Stimulated activated memory B cell treated with anti-CD40 and anti-IgM and Interleukin-4, amounts not matched to agents 10 μg/mL and 1 μg/mL and 100 μg/mL, for 72 hours (primary cell): ENCODE results near the gene EEF1B2.
"Not testable (repeated sequence)": the region's sequence is repeated elsewhere in the genome, so short reads cannot be mapped to it uniquely, and the experiment has no call there.

ENCODE experiments used
- ATAC-seq: fragments of 150-1000 bp; cut with Tn5 transposase; 2 replicates; pipeline ENCODE4 v1.10.0; 2021
- H3K27ac Mint-ChIP-seq: one replicate; pipeline ENCODE4 v1.8.0; 2022; ENCODE audit warnings: mild to moderate bottlenecking, mixed read lengths
- H3K27me3 Mint-ChIP-seq: one replicate; pipeline ENCODE4 v1.8.0; 2022; ENCODE audit warnings: mixed read lengths
- H3K36me3 Mint-ChIP-seq: one replicate; pipeline ENCODE4 v1.8.0; 2022; ENCODE audit warnings: mixed read lengths
- H3K4me1 Mint-ChIP-seq: one replicate; pipeline ENCODE4 v1.8.0; 2022; ENCODE audit warnings: mixed read lengths
- H3K4me3 Mint-ChIP-seq: one replicate; pipeline ENCODE4 v1.8.0; 2022; ENCODE audit warnings: mild to moderate bottlenecking, moderate library complexity, mixed read lengths
- H3K9me3 Mint-ChIP-seq: one replicate; pipeline ENCODE4 v1.8.0; 2022; ENCODE audit warnings: mixed read lengths

Gene EEF1B2

GRCh38 chr2:206157014-206157413 is 2.7 kb upstream of the EEF1B2 start:
- not testable (repeated sequence) for H3K27me3 Mint-ChIP-seq, ATAC-seq, H3K9me3 Mint-ChIP-seq, H3K4me3 Mint-ChIP-seq, H3K27ac Mint-ChIP-seq
- H3K4me1 Mint-ChIP-seq: peaks cover 34% of the 10 kb centered on the region
- H3K36me3 Mint-ChIP-seq: peaks cover 21% of the 10 kb centered on the region

- peak overlapping the region; percentile 93 for H3K4me3 Mint-ChIP-seq
- peak; percentile 24 for ATAC-seq
- H3K27me3 Mint-ChIP-seq: no peaks in the 10 kb centered on the region
- H3K36me3 Mint-ChIP-seq: peaks cover 37% of the 10 kb centered on the region
- no peaks in the 10 kb centered on the region for H3K9me3 Mint-ChIP-seq
- H3K4me1 Mint-ChIP-seq: peaks cover 48% of the 10 kb centered on the region
- H3K27ac Mint-ChIP-seq: peak overlapping the region; percentile 95
Measured at GRCh38 chr2:206158563-206159345, 941 bp upstream of the EEF1B2 start.

GRCh38 chr2:206160125-206160806 is 571 bp downstream of the EEF1B2 start:
- Mint-ChIP-seq H3K36me3 (peaks cover 37% of the 10 kb centered on the region), H3K4me1 (peaks cover 42% of the 10 kb centered on the region), H3K27ac (peak overlapping the region; percentile 95)

GRCh38 chr2:206160807-206161179 is 1.1 kb downstream of the EEF1B2 start:
- peaks cover 42% of the 10 kb centered on the region for H3K4me1 Mint-ChIP-seq
- peak overlapping the region; percentile 95 for H3K27ac Mint-ChIP-seq
- H3K9me3 Mint-ChIP-seq: no peaks in the 10 kb centered on the region
- ATAC-seq: no peak
- H3K36me3 Mint-ChIP-seq: peaks cover 37% of the 10 kb centered on the region
- no peaks in the 10 kb centered on the region for H3K27me3 Mint-ChIP-seq
- peak overlapping the region; percentile 93 for H3K4me3 Mint-ChIP-seq

More at GRCh38 chr2:206160125-206160806, 571 bp downstream of the EEF1B2 start:
- H3K9me3 Mint-ChIP-seq: no peaks in the 10 kb centered on the region
- H3K4me3 Mint-ChIP-seq: peak overlapping the region; percentile 93
- no peaks in the 10 kb centered on the region for H3K27me3 Mint-ChIP-seq
- ATAC-seq: peak; percentile 80

GRCh38 chr2:206162401-206162800 is 2.7 kb downstream of the EEF1B2 start:
- not testable (repeated sequence) for H3K4me3 Mint-ChIP-seq, H3K9me3 Mint-ChIP-seq, ATAC-seq, H3K27me3 Mint-ChIP-seq
- Mint-ChIP-seq H3K27ac (peak overlapping the region; percentile 53), H3K4me1 (peaks cover 39% of the 10 kb centered on the region), H3K36me3 (peaks cover 47% of the 10 kb centered on the region)

- peaks cover 51% of the 10 kb centered on the region for H3K36me3 Mint-ChIP-seq
- no peaks in the 10 kb centered on the region for H3K9me3 Mint-ChIP-seq
- H3K4me3 Mint-ChIP-seq: no peak overlapping the region
- H3K4me1 Mint-ChIP-seq: peaks cover 30% of the 10 kb centered on the region
- no peaks in the 10 kb centered on the region for H3K27me3 Mint-ChIP-seq
- ATAC-seq: no peak
- H3K27ac Mint-ChIP-seq: peak overlapping the region; percentile 53
Measured at GRCh38 chr2:206163251-206163880, 3.7 kb downstream of the EEF1B2 start.

- no peaks in the 10 kb centered on the region for H3K9me3 Mint-ChIP-seq
- no peaks in the 10 kb centered on the region for H3K27me3 Mint-ChIP-seq
- no peak overlapping the region for H3K4me3 Mint-ChIP-seq
- peaks cover 28% of the 10 kb centered on the region for H3K4me1 Mint-ChIP-seq
- peaks cover 60% of the 10 kb centered on the region for H3K36me3 Mint-ChIP-seq
- no peak overlapping the region for H3K27ac Mint-ChIP-seq
- ATAC-seq: no peak
Measured at GRCh38 chr2:206164261-206164862, 4.7 kb downstream of the EEF1B2 start.

- not testable (repeated sequence) for H3K27me3 Mint-ChIP-seq, H3K4me1 Mint-ChIP-seq, ATAC-seq, H3K9me3 Mint-ChIP-seq, H3K27ac Mint-ChIP-seq, H3K4me3 Mint-ChIP-seq
- H3K36me3 Mint-ChIP-seq: peaks cover 43% of the 10 kb centered on the region
Measured at GRCh38 chr2:206168230-206168629, 8.5 kb downstream of the EEF1B2 start.

GRCh38 chr2:206171624-206172397 is 12.1 kb downstream of the EEF1B2 start:
- H3K4me1 Mint-ChIP-seq, ATAC-seq, H3K4me3 Mint-ChIP-seq, H3K27ac Mint-ChIP-seq, H3K9me3 Mint-ChIP-seq, H3K27me3 Mint-ChIP-seq: not testable (repeated sequence)
- peaks cover 34% of the 10 kb centered on the region for H3K36me3 Mint-ChIP-seq

GRCh38 chr2:206173147-206173546 is 13.5 kb downstream of the EEF1B2 start:
- Mint-ChIP-seq H3K36me3 (peaks cover 21% of the 10 kb centered on the region), H3K9me3 (no peaks in the 10 kb centered on the region), H3K4me3 (no peak overlapping the region), H3K4me1 (no peaks in the 10 kb centered on the region), H3K27ac (no peak overlapping the region), H3K27me3 (no peaks in the 10 kb centered on the region)
- no peak for ATAC-seq

GRCh38 chr2:206176121-206176520 is 16.4 kb downstream of the EEF1B2 start:
- H3K27me3 Mint-ChIP-seq: no peaks in the 10 kb centered on the region
- no peaks in the 10 kb centered on the region for H3K36me3 Mint-ChIP-seq
- no peak overlapping the region for H3K4me3 Mint-ChIP-seq
- H3K9me3 Mint-ChIP-seq: no peaks in the 10 kb centered on the region
- no peak overlapping the region for H3K27ac Mint-ChIP-seq
- ATAC-seq: no peak
- H3K4me1 Mint-ChIP-seq: no peaks in the 10 kb centered on the region

- Mint-ChIP-seq H3K9me3 (no peaks in the 10 kb centered on the region), H3K4me1 (no peaks in the 10 kb centered on the region), H3K36me3 (no peaks in the 10 kb centered on the region), H3K27me3 (no peaks in the 10 kb centered on the region), H3K27ac (no peak overlapping the region), H3K4me3 (no peak overlapping the region)
- ATAC-seq: no peak
Measured at GRCh38 chr2:206176901-206177300, 17.2 kb downstream of the EEF1B2 start.

- H3K9me3 Mint-ChIP-seq, ATAC-seq, H3K4me3 Mint-ChIP-seq, H3K27ac Mint-ChIP-seq, H3K36me3 Mint-ChIP-seq, H3K4me1 Mint-ChIP-seq, H3K27me3 Mint-ChIP-seq: not testable (repeated sequence)
Measured at GRCh38 chr2:206181526-206181925, 21.8 kb downstream of the EEF1B2 start.

GRCh38 chr2:206189691-206190090 is 30.0 kb downstream of the EEF1B2 start:
- no peaks in the 10 kb centered on the region for H3K4me1 Mint-ChIP-seq
- no peaks in the 10 kb centered on the region for H3K36me3 Mint-ChIP-seq
- H3K4me3 Mint-ChIP-seq: no peak overlapping the region
- H3K27me3 Mint-ChIP-seq: peaks cover 15% of the 10 kb centered on the region
- no peaks in the 10 kb centered on the region for H3K9me3 Mint-ChIP-seq
- ATAC-seq: no peak
- H3K27ac Mint-ChIP-seq: no peak overlapping the region

- ATAC-seq: no peak
- Mint-ChIP-seq H3K36me3 (no peaks in the 10 kb centered on the region), H3K27ac (no peak overlapping the region), H3K4me1 (no peaks in the 10 kb centered on the region), H3K9me3 (no peaks in the 10 kb centered on the region), H3K4me3 (no peak overlapping the region), H3K27me3 (peaks cover 15% of the 10 kb centered on the region)
Measured at GRCh38 chr2:206190111-206190510, 30.4 kb downstream of the EEF1B2 start.
